GM12801 (cell line): ENCODE measurements around the gene NLGN4Y.

Experiments
- CTCF ChIP-seq: IDR thresholded peaks from one replicate; pipeline ENCODE4 v1.5.1; 2011; ENCODE audit warnings: control low read depth; ENCODE audit not compliant: insufficient read length; ENCODE audit errors: extremely low read depth

The NLGN4Y gene

GRCh38 chrY:14618513-14618912 lies 94.2 kb downstream of the NLGN4Y start:
- TF ChIP-seq CTCF, result no peak

- no peak for TF ChIP-seq CTCF
Observed at GRCh38 chrY:14628208-14628607, 103.9 kb downstream of the NLGN4Y start.

GRCh38 chrY:14631676-14632075 lies 107.3 kb downstream of the NLGN4Y start:
- TF ChIP-seq CTCF, result no peak

- no peak for TF ChIP-seq CTCF
Observed at GRCh38 chrY:14633718-14634117, 109.4 kb downstream of the NLGN4Y start.

- TF ChIP-seq CTCF, result no peak
Observed at GRCh38 chrY:14634954-14635353, 110.6 kb downstream of the NLGN4Y start.

- no peak for TF ChIP-seq CTCF
Observed at GRCh38 chrY:14637551-14637950, 113.2 kb downstream of the NLGN4Y start.

- no peak for TF ChIP-seq CTCF
Observed at GRCh38 chrY:14641853-14642252, 117.5 kb downstream of the NLGN4Y start.
